GM12878 (cell line): ENCODE results near the gene PTGS1. TPM values are rescaled to one million over a fixed set of nuclear protein-coding genes. Genes with fewer than 3 reads are reported as not detected.

Source experiments
- ATAC-seq: fragments of 200-7000 bp; cut with Tn5 transposase; 3 replicates; pipeline ENCODE4 v1.9.1; 2020; ENCODE audit warnings: mild to moderate bottlenecking, moderate library complexity
- BruUV-seq: library from RNA; stranded (reverse); fragments of 400-500 nt; replicated peaks from 2 replicates; lab custom pipeline; 2021; lab: Mats Ljungman, UMichigan
- CTCF ChIA-PET: fragments of 300-600 bp; sonication (Branson Sonifier 250); formaldehyde crosslinking; extraction: SDS; loops from one replicate; lab custom pipeline; 2021; ENCODE audit warnings: inconsistent platforms; lab: Yijun Ruan, JAX
- POLR2A ChIA-PET: fragments of 350-600 bp; formaldehyde crosslinking; extraction: SDS; loops from one replicate; lab custom pipeline; 2021; ENCODE audit warnings: inconsistent platforms; lab: Charles Lee
- RAD21 ChIA-PET: fragments of 300-600 bp; sonication (Branson Sonifier 250); formaldehyde crosslinking; loops from one replicate; lab custom pipeline; 2023; ENCODE audit warnings: antibody characterized with exemption; ENCODE audit not compliant: unreplicated experiment; lab: Charles Lee
- SMC1A ChIA-PET: fragments of 300-600 bp; sonication (Branson Sonifier 250); formaldehyde crosslinking; loops from one replicate; lab custom pipeline; 2023; ENCODE audit not compliant: unreplicated experiment, uncharacterized antibody; lab: Charles Lee
- DNase-seq: peaks from one replicate; pipeline ENCODE4 v3.0.0-alpha.2; 2011; ENCODE audit warnings: low read depth, low spot score
- FAIRE-seq: peaks from 3 replicates; lab custom pipeline; 2011; peaks lifted over from hg19 to GRCh38; lab: Jason Lieb, UNC
- H2AFZ ChIP-seq: 2 replicates; pipeline ENCODE4 v1.6.0; 2011; ENCODE audit warnings: low read depth, low read length, control low read depth; ENCODE audit not compliant: control insufficient read depth
- H3K27ac ChIP-seq: 2 replicates; pipeline ENCODE4 v1.5.1; 2011; ENCODE audit warnings: control low read depth; ENCODE audit not compliant: control insufficient read depth, insufficient read depth
- H3K27me3 ChIP-seq, 2 experiments: replicated peaks in 1 of 2; 2 replicates each; pipeline versions ENCODE4 v1.6.0 to v1.6.1; 2011; ENCODE audit warnings: low read length in 1 of 2; ENCODE audit not compliant: control insufficient read depth in 2 of 2, insufficient read depth in 2 of 2
- H3K36me3 ChIP-seq, 2 experiments: 2 replicates each; pipeline ENCODE4 v1.5.1; 2011; ENCODE audit warnings: low read length in 1 of 2; ENCODE audit not compliant: control insufficient read depth in 2 of 2, insufficient read depth in 2 of 2
- H3K4me1 ChIP-seq: 2 replicates; pipeline ENCODE4 v1.6.1; 2011; ENCODE audit warnings: mild to moderate bottlenecking, low read length, moderate library complexity, mixed read lengths; ENCODE audit not compliant: control insufficient read depth, insufficient read depth
- H3K4me2 ChIP-seq: 2 replicates; pipeline ENCODE4 v1.6.0; 2011; ENCODE audit warnings: control low read depth; ENCODE audit not compliant: control insufficient read depth, insufficient read depth
- H3K4me3 ChIP-seq: fragments of 200-600 bp; sonication (generic); 2 replicates; pipeline ENCODE4 v1.5.1; 2016
- H3K79me2 ChIP-seq: 2 replicates; pipeline ENCODE4 v1.6.0; 2011; ENCODE audit warnings: low read length; ENCODE audit not compliant: control insufficient read depth, insufficient read depth
- H3K9ac ChIP-seq: 2 replicates; pipeline ENCODE4 v1.8.0; 2011; ENCODE audit warnings: low read length, control low read depth, mixed read lengths; ENCODE audit not compliant: control insufficient read depth, insufficient read depth
- H3K9me3 ChIP-seq: replicated peaks from 3 replicates; pipeline ENCODE4 v1.5.1; 2011; ENCODE audit warnings: mild to moderate bottlenecking, low read length; ENCODE audit not compliant: control insufficient read depth, insufficient read depth
- H4K20me1 ChIP-seq: 2 replicates; pipeline ENCODE4 v1.6.0; 2011; ENCODE audit not compliant: control insufficient read depth, insufficient read depth
- ATF2 ChIP-seq: IDR thresholded peaks from 2 replicates; pipeline ENCODE4 v1.6.1; 2012; ENCODE audit warnings: low read length, inconsistent platforms
- BACH1 ChIP-seq: fragments of 450-650 bp; IDR thresholded peaks from 2 replicates; pipeline ENCODE4 v1.6.1; 2017; ENCODE audit warnings: mild to moderate bottlenecking, borderline replicate concordance
- E2F8 ChIP-seq: fragments of 450-650 bp; IDR thresholded peaks from 2 replicates; pipeline ENCODE4 v1.6.1; 2018; ENCODE audit warnings: mild to moderate bottlenecking, low read depth, moderate library complexity; ENCODE audit not compliant: partially characterized antibody
- EP300 ChIP-seq, 2 experiments: fragments of 150-350 bp in 1 of 2; IDR thresholded peaks; 2 replicates each; pipeline ENCODE4 v1.6.1; 2011 to 2012; ENCODE audit warnings: low read depth in 2 of 2, low read length in 2 of 2, borderline replicate concordance in 1 of 2, improper control_type of control experiment in 1 of 2, inconsistent platforms in 1 of 2; ENCODE audit not compliant: control insufficient read depth in 1 of 2
- JUND ChIP-seq: IDR thresholded peaks from 2 replicates; pipeline ENCODE4 v1.6.1; 2012; ENCODE audit warnings: low read depth, mild to moderate bottlenecking, low read length, improper control_type of control experiment, moderate library complexity
- MAX ChIP-seq: IDR thresholded peaks from 2 replicates; pipeline ENCODE4 v1.6.1; 2012; ENCODE audit warnings: low read depth, low read length, improper control_type of control experiment
- NFYA ChIP-seq: IDR thresholded peaks from 2 replicates; pipeline ENCODE4 v1.6.1; 2011; ENCODE audit warnings: low read depth, mild to moderate bottlenecking, low read length, improper control_type of control experiment, borderline replicate concordance
- RUNX3 ChIP-seq: IDR thresholded peaks from 2 replicates; pipeline ENCODE4 v1.6.1; 2012; ENCODE audit warnings: low read length, inconsistent platforms
- SREBF1 ChIP-seq: IDR thresholded peaks from 2 replicates; pipeline ENCODE4 v1.6.1; 2012; ENCODE audit warnings: mild to moderate bottlenecking, low read length
- SREBF2 ChIP-seq: IDR thresholded peaks from 2 replicates; pipeline ENCODE4 v1.6.1; 2012; ENCODE audit warnings: mild to moderate bottlenecking, low read length
- TCF7 ChIP-seq: IDR thresholded peaks from 2 replicates; pipeline ENCODE4 v1.6.1; 2014; ENCODE audit warnings: antibody characterized with exemption, borderline replicate concordance
- YY1 ChIP-seq: IDR thresholded peaks from 2 replicates; pipeline ENCODE4 v1.6.1; 2011; ENCODE audit warnings: low read depth, mild to moderate bottlenecking, low read length
- ZNF207 ChIP-seq: fragments of 450-650 bp; IDR thresholded peaks from 2 replicates; pipeline ENCODE4 v1.6.1; 2014; ENCODE audit warnings: antibody characterized with exemption, mild to moderate bottlenecking, borderline replicate concordance
- ZSCAN29 ChIP-seq: fragments of 450-650 bp; IDR thresholded peaks from 2 replicates; pipeline ENCODE4 v1.6.1; 2017; ENCODE audit warnings: mild to moderate bottlenecking, moderate library complexity
- WGBS: methylation state at CpG from one replicate; pipeline ENCODE4 v1.1.6; 2016; ENCODE audit warnings: low lambda C conversion rate; ENCODE audit not compliant: insufficient replicate concordance, insufficient coverage; ENCODE audit errors: missing lambda C conversion rate; 5-methylcytosine and 5-hydroxymethylcytosine counted together
- in situ Hi-C: fragments of 300-500 bp; cut with MboI; formaldehyde crosslinking; loops from 9 replicates; pipeline ENCODE4 v1.14.3; 2018; ENCODE audit warnings: mixed read lengths
- intact Hi-C: fragments of 100-400 bp; cut with micrococcal nuclease; formaldehyde crosslinking; loops from one replicate; pipeline ENCODE4 v1.14.2; 2022; ENCODE audit not compliant: unreplicated experiment
- polyA plus RNA-seq, 11 experiments: library from polyadenylated mRNA; depleted of rRNA in 4 of 11; unstranded in 6 of 11; stranded (reverse) in 5 of 11; fragments of >200 nt; fragmentation: Nextera tagmentation in 4 of 11; fragmentation: Illumina TruSeq in 1 of 11; extraction: Ambion mirVana in 4 of 11; extraction: Trizol in 1 of 11; gene quantifications; 1 replicate in 1 of 11; 2 replicates in 10 of 11; pipeline versions ENCODE4 v1.2.1 to v1.2.3, GENCODE V29; 2011 to 2016; ENCODE audit warnings: inconsistent platforms in 2 of 11, missing spikeins in 2 of 11, low read depth in 1 of 11
- total RNA-seq, 4 experiments: library from RNA; depleted of rRNA in 3 of 4; stranded (reverse); fragments of >200 nt in 3 of 4; fragmentation: Illumina TruSeq in 1 of 4; extraction: Trizol in 1 of 4; gene quantifications; 2 replicates each; pipeline versions ENCODE4 v1.2.1 to v1.2.3, GENCODE V29; 2013 to 2021
- TF ChIP-seq, protein P1 (sequence below): fragments of 450-650 bp; IDR thresholded peaks from 2 replicates; pipeline ENCODE4 v1.6.1; 2018; ENCODE audit warnings: borderline replicate concordance, mild to moderate bottlenecking; ENCODE audit not compliant: partially characterized antibody

PTGS1 gene
- total and polyA plus RNA-seq, 10 of the 15 experiments (the other 5 are each of a cell fraction or from before 2014, with no cell fraction given), result 0.16 to 2.8 (median 0.96) TPM

DNA sequence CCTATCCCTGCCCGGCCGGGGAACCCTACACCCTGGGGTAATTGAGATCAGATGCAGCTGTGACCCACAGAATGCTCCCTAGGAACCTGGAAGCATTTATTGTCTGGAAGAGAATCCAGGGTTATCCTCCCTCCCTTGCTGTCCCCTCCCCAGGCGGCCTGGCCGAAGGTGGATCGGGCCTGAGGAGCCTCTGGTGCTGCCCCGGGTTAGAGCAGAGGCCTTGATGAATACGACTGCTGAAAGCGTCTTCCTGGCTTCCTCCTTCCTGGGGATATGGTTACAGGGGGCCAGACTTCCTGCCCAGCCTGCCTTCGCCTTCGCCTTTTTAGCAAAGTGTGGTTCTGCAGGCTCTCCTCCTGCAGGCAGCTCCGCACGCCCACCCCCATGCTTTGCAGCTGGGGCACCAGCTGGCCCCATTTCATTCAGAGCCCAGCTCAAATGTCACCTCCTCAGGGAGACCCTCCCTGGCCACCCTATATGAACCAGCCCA lies 22.5 kb upstream of the PTGS1 start:
- no peak for FAIRE-seq
- intact Hi-C loops, result no loop called here
- no peak overlapping the region for H3K4me2 ChIP-seq

More for the DNA sequence above, 22.5 kb upstream of the PTGS1 start:
- Histone ChIP-seq H3K27ac (no peak overlapping the region), H3K36me3 (no peaks in the 10 kb centered on the region), H3K9me3 (no peaks in the 10 kb centered on the region), H4K20me1 (no peaks in the 10 kb centered on the region), H3K9ac (no peak overlapping the region), H3K4me1 (no peaks in the 10 kb centered on the region; the same call in 1 of the 2 replicates), H3K4me3 (no peak overlapping the region), H3K79me2 (no peaks in the 10 kb centered on the region), H3K27me3 (peaks cover 2 to 8% of the 10 kb centered on the region in 2 experiments; a peak in 2 of 4 replicates), H2AFZ (no peak overlapping the region)
- RAD21 ChIA-PET, result interaction anchor here (0.9 to 1.6 kb wide), 2 partner anchors 224 to 249 kb away, joined by 3 to 5 read pairs; no protein-coding TSS in a partner anchor
- POLR2A ChIA-PET, result interaction anchor here (0.6 kb wide), 1 partner anchor 34 kb away, joined by 3 read pairs; no protein-coding TSS in a partner anchor
- CTCF ChIA-PET, result interaction anchor here (0.6 to 8.2 kb wide), 3 partner anchors 226 to 328 kb away, joined by 3 to 190 read pairs (median 3); no protein-coding TSS in a partner anchor
- no TSS peak for BruUV-seq
- DNase-seq (no peak), ATAC-seq (no peak)
- in situ Hi-C loops, result no loop called here
- 55% methylated on average over 12 of the region's 12 CpGs for WGBS
- no peak for TF ChIP-seq ZNF207
- TF ChIP-seq JUND, result no peak
- no peak for TF ChIP-seq NFYA
- no peak for TF ChIP-seq TCF7
- no peak for TF ChIP-seq E2F8
- TF ChIP-seq SREBF1, result no peak
- TF ChIP-seq, protein P1, sequence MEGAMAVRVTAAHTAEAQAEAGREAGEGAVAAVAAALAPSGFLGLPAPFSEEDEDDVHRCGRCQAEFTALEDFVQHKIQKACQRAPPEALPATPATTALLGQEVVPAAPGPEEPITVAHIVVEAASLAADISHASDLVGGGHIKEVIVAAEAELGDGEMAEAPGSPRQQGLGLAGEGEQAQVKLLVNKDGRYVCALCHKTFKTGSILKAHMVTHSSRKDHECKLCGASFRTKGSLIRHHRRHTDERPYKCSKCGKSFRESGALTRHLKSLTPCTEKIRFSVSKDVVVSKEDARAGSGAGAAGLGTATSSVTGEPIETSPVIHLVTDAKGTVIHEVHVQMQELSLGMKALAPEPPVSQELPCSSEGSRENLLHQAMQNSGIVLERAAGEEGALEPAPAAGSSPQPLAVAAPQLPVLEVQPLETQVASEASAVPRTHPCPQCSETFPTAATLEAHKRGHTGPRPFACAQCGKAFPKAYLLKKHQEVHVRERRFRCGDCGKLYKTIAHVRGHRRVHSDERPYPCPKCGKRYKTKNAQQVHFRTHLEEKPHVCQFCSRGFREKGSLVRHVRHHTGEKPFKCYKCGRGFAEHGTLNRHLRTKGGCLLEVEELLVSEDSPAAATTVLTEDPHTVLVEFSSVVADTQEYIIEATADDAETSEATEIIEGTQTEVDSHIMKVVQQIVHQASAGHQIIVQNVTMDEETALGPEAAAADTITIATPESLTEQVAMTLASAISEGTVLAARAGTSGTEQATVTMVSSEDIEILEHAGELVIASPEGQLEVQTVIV, result no peak
- no peak for TF ChIP-seq RUNX3
- no peak for TF ChIP-seq BACH1
- no peak for TF ChIP-seq ATF2
- TF ChIP-seq MAX, result no peak
- TF ChIP-seq SREBF2, result no peak
- TF ChIP-seq YY1, result no peak
- TF ChIP-seq ZSCAN29, result no peak
- no peak for TF ChIP-seq EP300 (IDR thresholded peaks at IDR 0.05; ENCODE audit: borderline replicate concordance in 1 of 2, control insufficient read depth in 1 of 2, low read depth in 2 of 2, low read length in 2 of 2)
- SMC1A ChIA-PET, result interaction anchor here (1.0 kb wide), 1 partner anchor 223 kb away, joined by 4 read pairs; no protein-coding TSS in a partner anchor
